ENCODE results near the gene ZDHHC1.
"Not testable (repeated sequence)": the region's sequence is repeated elsewhere in the genome, so short reads cannot be mapped to it uniquely, and the experiment has no call there.

DNA sequence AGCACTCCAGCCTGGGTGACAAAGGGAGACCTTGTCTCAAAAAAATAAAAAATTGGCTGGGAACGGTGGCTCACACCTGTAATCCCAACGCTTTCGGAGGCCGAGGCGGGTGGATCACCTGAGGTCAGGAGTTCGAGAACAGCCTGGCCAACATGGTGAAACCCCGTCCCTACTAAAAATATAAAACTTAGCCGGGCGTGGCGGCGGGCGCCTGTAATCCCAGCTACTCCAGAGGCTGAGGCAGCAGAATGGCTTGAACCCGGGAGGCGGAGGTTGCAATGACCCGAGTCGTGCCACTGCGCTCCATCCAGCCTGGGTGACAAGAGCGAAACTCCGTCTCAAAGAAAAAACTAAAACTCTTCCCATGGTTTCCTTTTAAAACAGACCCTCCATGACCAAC lies 856 bp downstream of the ZDHHC1 start:
- TF ChIP-seq, protein P1, sequence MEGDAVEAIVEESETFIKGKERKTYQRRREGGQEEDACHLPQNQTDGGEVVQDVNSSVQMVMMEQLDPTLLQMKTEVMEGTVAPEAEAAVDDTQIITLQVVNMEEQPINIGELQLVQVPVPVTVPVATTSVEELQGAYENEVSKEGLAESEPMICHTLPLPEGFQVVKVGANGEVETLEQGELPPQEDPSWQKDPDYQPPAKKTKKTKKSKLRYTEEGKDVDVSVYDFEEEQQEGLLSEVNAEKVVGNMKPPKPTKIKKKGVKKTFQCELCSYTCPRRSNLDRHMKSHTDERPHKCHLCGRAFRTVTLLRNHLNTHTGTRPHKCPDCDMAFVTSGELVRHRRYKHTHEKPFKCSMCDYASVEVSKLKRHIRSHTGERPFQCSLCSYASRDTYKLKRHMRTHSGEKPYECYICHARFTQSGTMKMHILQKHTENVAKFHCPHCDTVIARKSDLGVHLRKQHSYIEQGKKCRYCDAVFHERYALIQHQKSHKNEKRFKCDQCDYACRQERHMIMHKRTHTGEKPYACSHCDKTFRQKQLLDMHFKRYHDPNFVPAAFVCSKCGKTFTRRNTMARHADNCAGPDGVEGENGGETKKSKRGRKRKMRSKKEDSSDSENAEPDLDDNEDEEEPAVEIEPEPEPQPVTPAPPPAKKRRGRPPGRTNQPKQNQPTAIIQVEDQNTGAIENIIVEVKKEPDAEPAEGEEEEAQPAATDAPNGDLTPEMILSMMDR (IDR thresholded peaks at IDR 0.05; ENCODE audit: insufficient read depth, low read length) = not testable (repeated sequence)
- not testable (repeated sequence) for TF ChIP-seq POLR2AphosphoS5 (IDR thresholded peaks at IDR 0.05; ENCODE audit: low read depth)
